Lower leg skin (tissue), 4 donors: Measurements from ENCODE around the gene OPTC. TPM values are rescaled to one million over a fixed set of nuclear protein-coding genes. Genes with fewer than 3 reads are reported as not detected.
A peak's percentile ranks its signal among the peaks of the same experiment; 100 is the strongest.

ENCODE experiments used
- DNase-seq, 2 donors: peaks; one replicate each; pipeline ENCODE4 v3.0.0-alpha.2; 2019; ENCODE audit warnings: low spot score in 2 of 2
- H3K4me3 ChIP-seq: fragments of 200-600 bp; sonication (generic); 2 replicates; pipeline ENCODE4 v1.5.1; 2017; ENCODE audit warnings: mild to moderate bottlenecking, low read depth; ENCODE audit not compliant: poor library complexity, severe bottlenecking
- POLR2A ChIP-seq, 2 donors: fragments of 450-650 bp; IDR thresholded peaks; one replicate each; pipeline ENCODE4 v1.6.1; 2016 to 2017; ENCODE audit warnings: antibody characterized with exemption in 2 of 2, mild to moderate bottlenecking in 1 of 2, moderate library complexity in 1 of 2
- WGBS, 2 donors: methylation state at CpG; one replicate each; pipeline ENCODE4 v1.1.5; 2018; 5-methylcytosine and 5-hydroxymethylcytosine counted together
- intact Hi-C: fragments of 100-400 bp; cut with DNase I; formaldehyde crosslinking; loops from one replicate; pipeline ENCODE4 v1.15.0; 2023; ENCODE audit warnings: low total_unique reads
- total RNA-seq, 4 donors: library from RNA; depleted of rRNA; stranded (reverse); fragments of >200 nt; gene quantifications; one replicate each; pipeline ENCODE4 v1.1.0, GENCODE V29; 2016
- TF ChIP-seq, protein P1 (sequence below), 3 donors: fragments of 450-650 bp; IDR thresholded peaks; one replicate each; pipeline ENCODE4 v1.5.1; 2016; ENCODE audit warnings: antibody characterized with exemption in 3 of 3, mild to moderate bottlenecking in 3 of 3, moderate library complexity in 2 of 3

OPTC gene
- total RNA-seq, 4 donors from 2014 or later = not detected

DNA sequence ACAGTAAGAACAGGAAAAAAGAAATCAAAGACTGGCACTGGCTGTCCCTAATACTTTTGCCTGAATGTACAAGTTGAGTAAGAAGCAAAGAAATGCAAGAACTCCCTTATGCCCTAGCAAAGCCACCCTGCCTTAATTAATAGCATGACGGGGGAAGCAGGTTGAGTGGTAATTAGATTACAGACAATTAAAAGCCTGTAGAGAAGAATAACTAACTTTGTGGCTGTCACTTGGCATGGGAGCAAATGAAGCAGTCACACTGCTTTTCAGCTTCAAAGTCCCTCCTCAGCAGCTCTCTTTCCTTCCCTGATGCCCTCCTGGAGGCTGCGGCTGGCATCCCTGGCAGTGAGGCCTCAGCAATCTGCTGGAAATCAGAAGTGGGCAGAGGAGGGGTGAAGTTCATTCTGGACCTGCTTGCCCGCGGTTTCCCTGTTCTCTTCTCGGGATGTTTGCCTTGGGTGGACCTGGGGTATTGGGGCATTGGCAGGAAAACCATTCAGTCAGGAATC, 3.4 kb downstream of the OPTC start:
- intact Hi-C loops = no loop called here
- no peak overlapping the region for H3K4me3 ChIP-seq
- TF ChIP-seq POLR2A (IDR thresholded peaks at IDR 0.05) = no peak
- TF ChIP-seq, protein P1, sequence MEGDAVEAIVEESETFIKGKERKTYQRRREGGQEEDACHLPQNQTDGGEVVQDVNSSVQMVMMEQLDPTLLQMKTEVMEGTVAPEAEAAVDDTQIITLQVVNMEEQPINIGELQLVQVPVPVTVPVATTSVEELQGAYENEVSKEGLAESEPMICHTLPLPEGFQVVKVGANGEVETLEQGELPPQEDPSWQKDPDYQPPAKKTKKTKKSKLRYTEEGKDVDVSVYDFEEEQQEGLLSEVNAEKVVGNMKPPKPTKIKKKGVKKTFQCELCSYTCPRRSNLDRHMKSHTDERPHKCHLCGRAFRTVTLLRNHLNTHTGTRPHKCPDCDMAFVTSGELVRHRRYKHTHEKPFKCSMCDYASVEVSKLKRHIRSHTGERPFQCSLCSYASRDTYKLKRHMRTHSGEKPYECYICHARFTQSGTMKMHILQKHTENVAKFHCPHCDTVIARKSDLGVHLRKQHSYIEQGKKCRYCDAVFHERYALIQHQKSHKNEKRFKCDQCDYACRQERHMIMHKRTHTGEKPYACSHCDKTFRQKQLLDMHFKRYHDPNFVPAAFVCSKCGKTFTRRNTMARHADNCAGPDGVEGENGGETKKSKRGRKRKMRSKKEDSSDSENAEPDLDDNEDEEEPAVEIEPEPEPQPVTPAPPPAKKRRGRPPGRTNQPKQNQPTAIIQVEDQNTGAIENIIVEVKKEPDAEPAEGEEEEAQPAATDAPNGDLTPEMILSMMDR (IDR thresholded peaks at IDR 0.05) = no peak
- 82 to 85% methylated on average over 5 of the region's 5 CpGs for WGBS, 2 donors
- DNase-seq = no peak

DNA sequence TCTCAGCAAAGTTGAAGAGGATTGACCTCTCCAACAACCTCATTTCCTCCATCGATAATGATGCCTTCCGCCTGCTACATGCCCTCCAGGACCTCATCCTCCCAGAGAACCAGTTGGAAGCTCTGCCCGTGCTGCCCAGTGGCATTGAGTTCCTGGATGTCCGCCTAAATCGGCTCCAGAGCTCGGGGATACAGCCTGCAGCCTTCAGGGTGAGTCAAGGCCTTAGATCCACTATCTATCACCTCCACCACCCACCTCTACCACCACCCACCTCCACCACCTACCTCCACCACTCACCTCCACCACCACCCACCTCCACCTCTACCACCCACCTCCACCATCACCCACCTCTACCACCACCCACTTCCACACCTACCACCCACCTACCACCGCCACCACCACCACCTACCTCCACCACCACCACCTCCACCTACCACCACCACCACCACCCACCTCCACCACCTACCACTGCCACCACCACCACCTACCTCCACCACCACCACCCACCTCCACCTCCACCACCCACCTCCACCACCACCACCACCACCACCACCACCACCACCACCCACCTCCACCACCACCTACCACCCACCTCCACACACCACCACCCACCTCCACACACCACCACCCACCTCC, 5.8 kb downstream of the OPTC start:
- H3K4me3 ChIP-seq = no peak overlapping the region
- no peak for DNase-seq
- TF ChIP-seq, protein P1 (IDR thresholded peaks at IDR 0.05) = no peak
- TF ChIP-seq POLR2A (IDR thresholded peaks at IDR 0.05) = no peak
- intact Hi-C loops = no loop called here
- WGBS, 2 donors = 87 to 93% methylated on average over 7 of the region's 7 CpGs

DNA sequence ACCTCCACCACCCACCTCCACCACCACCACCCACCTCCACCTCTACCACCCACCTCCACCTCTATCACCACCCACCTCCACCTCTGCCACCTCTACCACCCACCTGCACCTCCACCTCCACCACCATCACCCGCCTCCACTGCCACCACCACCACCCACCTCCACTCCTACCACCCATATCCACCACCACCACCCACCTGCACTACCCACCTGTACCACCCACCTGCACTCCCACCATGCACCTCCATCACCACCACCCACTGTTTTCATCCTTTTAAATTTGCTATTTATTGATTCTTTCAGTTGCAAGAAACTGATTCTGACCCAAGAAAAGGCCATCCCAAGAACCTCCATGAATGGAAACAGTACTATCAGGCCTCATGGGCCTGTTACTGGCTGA, 6.3 kb downstream of the OPTC start:
- 88 to 90% methylated on average over 1 of the region's 1 CpG for WGBS, 2 donors
- TF ChIP-seq POLR2A (IDR thresholded peaks at IDR 0.05) = no peak
- TF ChIP-seq, protein P1 (IDR thresholded peaks at IDR 0.05) = no peak
- intact Hi-C loops = no loop called here
- H3K4me3 ChIP-seq = no peak overlapping the region
- DNase-seq = no peak

DNA sequence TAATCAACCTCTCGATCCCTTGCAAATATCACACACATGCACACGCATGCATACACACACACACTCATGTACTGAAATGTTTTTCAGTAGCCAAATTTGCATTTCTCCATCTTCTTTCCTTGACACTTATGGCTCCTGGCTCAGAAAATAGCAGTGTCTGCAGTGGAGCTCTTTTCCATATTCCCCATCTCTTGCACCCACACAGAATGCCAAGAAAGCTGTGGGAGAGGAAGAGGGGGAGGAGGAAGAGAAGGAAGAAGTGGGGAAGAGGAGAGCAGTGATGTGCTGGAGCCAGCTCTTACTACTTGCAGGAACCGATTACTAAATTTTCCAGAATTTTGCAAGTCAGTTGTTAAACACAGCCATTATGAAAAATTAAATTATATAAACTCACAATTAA, 9.9 kb downstream of the OPTC start:
- 76 to 79% methylated on average over 3 of the region's 3 CpGs for WGBS, 2 donors
- intact Hi-C loops = no loop called here
- no peak overlapping the region for H3K4me3 ChIP-seq
- TF ChIP-seq, protein P1 (IDR thresholded peaks at IDR 0.05) = no peak
- no peak for TF ChIP-seq POLR2A (IDR thresholded peaks at IDR 0.05)
- DNase-seq = no peak

DNA sequence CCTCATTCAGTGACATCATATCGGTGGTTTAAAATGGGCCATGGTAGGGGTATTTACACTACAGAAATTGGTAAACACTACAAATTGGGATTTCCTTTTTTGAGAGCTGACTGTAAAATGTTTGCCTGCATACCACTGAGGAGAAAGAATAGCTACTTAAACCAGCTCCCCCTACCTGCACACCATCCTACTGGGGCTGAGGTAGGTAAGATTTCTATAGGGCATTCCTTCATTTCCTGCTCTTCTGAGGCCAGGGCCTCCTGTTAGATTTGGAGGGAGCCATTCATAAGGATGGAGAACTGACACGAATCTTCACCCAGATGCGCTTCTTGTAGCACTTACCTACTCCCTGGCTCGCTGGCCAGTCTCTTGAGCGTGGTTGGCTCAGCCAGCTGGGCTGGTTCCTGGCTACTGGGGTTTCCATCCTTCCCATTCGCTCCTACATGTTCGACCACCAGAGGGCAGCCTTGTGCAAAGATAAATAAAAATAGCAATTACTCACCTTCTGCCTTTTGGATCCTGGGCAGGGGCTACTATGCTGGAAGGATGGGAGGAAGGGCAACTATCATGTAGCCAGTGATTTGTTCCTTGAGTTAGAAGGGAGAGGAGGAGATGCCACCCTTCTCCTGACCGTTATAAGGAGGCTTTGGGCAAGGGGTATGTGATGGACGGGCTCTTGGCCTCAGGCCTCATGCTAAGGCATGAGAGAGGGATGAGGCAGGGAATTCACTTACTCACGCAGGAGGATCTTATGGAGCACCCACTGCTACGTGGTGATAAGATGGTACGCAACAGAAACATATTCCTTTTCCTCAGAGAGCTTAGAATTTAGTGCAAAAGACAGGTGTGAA, 10.7 kb downstream of the OPTC start:
- DNase-seq = peak; percentile 86 to 96
- intact Hi-C loops = no loop called here
- H3K4me3 ChIP-seq = no peak overlapping the region
- TF ChIP-seq, protein P1 (IDR thresholded peaks at IDR 0.05) = peak in 1 of 3 donors; percentile 62
- no peak for TF ChIP-seq POLR2A (IDR thresholded peaks at IDR 0.05)
- WGBS, 2 donors = 30 to 35% methylated on average over 12 of the region's 12 CpGs
